HT-29 (cell line): ENCODE data around the gene GABBR2. TPM values are rescaled to one million over a fixed set of nuclear protein-coding genes. Genes with fewer than 3 reads are reported as not detected.

Experiments used
- DNase-seq: peaks from one replicate; pipeline ENCODE4 v3.0.0-alpha.2; 2015; ENCODE audit warnings: low spot score
- total RNA-seq: library from RNA; depleted of rRNA; stranded (reverse); fragments of >200 nt; shearing (Covaris generic); gene quantifications from 2 replicates; pipeline ENCODE4 v1.2.3, GENCODE V29; 2014

GABBR2 gene
- total RNA-seq, 1 experiment from 2014 or later: not detected

DNA sequence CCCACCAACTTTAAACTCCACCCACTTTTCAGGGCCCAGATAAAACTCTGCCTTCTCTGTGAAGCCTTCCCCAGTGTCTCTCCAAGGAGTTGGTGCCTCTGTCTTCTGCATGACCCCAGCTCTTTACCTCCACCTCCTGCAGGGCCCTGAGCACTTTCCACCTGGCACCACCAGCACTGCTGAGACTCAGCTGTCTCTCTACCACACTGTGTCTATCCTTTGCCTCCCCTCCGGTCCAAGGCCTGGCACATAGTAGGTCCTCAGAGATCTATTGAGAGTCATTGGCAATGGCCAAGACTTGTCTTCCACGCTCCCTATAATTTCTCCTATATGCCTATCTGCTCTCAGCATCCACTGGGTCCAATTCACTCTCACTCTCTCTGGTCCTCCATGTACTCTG lies 12.9 kb upstream of the GABBR2 start:
- DNase-seq: no peak

DNA sequence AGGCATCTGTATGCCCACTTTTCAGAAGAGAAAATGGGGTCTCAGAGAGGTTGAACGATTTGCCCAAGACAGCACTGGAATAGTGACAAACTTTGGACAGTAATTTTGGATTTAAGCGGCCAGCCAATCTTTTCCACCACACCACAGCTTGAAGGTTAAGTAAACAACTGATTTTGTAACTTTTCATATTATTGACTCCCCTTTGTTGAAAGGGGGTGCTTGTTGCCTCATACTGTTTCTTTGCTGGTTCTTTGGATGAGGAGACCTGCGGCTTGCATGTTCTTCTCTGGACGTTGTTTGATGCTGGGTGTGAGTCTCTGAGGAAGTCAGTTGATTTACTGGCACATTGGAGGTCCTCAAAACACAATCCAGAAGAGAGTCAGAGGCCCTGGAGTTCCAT lies 11.7 kb upstream of the GABBR2 start:
- no peak for DNase-seq

GRCh38 chr9:98719055-98719454 lies 10.3 kb upstream of the GABBR2 start:
- no peak for DNase-seq

GRCh38 chr9:98714833-98715232 lies 6.1 kb upstream of the GABBR2 start:
- no peak for DNase-seq

DNA sequence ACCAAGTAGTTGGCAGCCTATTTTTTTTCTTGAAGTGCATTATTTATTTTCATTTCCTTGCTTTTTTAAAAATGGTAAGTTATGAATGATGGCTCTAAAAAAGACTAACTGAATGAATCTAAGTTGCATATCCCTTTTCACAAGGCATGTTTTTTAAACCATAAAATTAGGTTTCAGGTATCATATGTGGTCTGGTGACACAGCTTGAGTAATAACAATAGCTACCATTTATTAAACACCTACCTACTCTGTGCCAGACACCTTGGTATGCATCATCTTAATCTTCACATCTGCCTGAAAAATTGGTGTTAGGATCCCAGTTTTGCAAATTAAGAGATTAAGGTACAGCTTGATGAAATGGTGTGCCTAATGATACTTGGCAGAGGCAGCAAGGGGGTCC lies 4.3 kb upstream of the GABBR2 start:
- no peak for DNase-seq

GRCh38 chr9:98709968-98710965 lies 1.5 kb upstream of the GABBR2 start:
- peak; percentile 40 for DNase-seq

DNA sequence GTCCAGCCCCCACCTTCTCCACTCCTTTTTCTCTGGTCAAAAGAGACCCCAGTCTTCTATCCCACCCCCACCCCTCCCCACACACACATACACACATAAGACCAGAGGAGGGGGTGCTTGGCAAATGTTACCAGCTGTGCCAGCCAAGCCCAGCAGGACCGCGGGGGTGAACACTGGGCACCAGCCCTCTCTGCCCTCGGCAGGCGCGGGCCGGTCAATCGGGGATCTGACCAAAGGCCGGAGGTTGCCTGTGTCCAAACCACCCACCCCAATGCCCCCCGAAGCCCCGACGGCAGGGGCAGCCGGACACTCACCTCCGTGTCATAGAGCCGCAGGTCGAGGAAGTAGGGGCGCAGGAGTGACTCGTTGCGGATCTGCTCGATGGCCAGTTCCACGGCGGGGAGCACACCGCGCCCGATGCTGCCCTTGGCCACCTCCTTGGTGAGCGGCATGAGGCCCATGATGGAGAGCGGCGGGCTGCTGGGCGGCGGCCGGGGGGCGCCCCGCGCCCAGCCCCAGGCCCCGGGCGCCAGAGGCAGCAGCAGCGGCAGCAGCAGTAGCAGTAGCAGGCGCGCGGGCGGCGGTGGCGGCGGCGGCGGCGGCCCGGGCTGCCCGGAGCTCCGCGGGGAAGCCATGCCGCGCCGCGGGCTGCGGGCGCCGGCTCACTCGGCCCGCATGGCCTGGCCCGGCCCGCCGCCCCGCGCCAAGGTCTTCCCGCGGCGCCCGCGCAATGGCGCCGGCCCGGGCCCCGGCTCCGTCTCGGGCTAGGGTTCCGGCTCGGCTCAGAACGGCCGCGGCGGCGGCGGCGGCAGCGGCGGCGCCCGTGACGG lies 417 bp downstream of the GABBR2 start:
- no peak for DNase-seq

DNA sequence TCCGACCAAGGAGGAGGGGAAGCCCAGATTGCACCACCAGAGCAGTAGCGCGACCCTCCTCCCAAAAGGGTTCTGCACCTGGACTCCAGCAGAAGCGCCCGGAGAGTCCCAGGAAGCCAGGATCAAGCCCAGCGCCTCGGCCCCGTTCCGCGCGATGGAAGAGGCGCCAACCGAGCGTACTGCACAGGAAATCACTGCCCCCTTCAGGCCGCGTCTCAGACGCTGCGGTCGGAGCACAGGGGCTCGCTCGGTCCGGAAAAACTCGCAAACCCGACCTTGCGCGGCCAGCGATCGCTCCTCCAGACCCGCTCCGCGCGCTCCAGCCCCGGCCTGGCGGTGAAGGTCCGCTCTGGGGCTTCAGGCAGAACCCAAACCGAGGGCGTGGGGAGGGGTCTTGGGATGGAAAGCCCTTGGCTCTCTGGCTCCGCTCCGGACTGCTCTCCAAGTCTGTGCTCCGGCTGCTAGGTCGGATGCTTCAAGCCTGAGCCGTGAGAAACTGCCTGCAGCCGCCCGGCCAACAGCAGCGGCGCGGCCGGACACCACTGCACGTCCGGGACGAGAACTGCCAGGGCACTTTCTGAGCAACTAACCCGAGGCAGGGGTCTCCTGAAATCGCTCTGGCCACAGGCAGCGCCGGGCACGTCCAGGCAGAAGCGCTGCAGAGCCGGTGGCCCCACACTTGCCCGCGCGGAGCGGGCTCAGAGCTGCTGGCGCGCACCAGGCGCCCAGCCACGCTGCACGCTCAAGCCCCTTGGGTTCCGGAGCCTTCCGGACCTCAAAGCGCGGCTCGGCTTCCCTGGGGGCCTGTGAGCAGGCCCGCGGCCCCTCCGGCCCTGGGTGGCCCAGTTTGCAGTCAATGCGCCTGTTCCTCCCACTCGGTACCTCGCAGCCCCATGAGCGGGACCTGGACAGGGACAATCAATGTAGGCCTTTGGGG lies 1.3 kb downstream of the GABBR2 start:
- DNase-seq: no peak

DNA sequence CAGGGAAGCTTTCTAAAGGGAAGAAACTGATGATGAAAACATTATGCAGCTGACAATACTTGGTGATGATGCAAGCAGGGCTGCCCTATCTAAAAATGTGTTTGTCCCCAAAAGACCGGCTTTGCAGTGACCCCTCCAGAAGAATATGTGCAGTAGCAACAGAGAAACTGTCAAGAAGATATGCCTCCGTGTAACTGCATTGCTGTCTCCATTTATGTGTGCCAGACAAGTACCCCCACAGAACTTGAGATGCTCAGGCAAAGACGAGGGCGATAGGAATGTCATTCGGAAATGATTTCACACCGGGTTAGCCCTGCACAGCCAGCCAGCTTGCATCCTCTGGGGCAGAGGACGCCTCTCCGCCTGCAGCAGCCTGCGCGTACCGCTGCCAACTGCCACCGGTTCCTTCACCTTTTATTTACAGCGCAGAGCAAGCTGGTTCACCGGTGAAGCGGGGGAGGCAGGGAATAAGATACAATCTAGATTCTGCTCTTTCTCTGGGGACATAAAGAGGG lies 2.0 kb downstream of the GABBR2 start:
- DNase-seq: no peak

GRCh38 chr9:98702835-98703380 lies 5.8 kb downstream of the GABBR2 start:
- DNase-seq: no peak

DNA sequence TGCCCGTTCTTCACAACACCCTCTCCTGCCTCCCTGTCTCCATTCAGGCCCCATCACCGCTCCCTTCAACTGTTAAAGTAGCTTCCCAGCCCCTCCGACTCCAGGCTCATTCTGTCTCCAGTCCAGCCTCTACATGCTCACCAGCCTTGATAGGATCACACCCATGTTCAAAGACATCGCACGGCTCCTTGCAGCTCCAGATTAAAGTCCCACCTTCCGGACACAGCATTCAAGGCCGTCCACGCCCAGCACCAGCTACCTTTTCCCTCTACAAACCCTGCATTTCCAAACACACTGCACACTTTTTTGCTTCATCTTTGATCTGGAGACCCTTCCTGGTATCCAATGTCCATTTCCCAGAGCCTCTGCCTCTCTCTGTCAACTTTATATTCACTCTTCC lies 6.4 kb downstream of the GABBR2 start:
- DNase-seq: no peak

- DNase-seq: peak; percentile 15
Observed at GRCh38 chr9:98701576-98701975, 7.2 kb downstream of the GABBR2 start.

DNA sequence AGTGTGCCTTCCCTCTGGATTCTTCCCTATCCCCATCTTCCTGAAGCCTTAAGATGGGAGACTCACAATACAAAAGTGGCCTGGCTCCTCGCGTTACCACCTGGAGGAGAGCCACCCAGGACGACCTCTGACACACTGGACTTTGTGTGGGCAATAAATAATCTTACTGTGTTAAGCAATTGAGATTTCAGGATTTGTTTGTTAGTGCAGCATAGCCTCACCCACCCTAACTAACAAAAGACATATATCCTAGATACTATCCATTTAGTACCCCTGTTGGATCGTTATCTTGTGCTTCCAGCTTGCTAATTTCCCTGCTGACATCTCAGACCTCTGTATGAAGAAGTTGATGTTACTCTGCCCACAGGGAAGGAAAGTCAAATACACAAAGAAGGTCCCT lies 7.9 kb downstream of the GABBR2 start:
- DNase-seq: no peak

DNA sequence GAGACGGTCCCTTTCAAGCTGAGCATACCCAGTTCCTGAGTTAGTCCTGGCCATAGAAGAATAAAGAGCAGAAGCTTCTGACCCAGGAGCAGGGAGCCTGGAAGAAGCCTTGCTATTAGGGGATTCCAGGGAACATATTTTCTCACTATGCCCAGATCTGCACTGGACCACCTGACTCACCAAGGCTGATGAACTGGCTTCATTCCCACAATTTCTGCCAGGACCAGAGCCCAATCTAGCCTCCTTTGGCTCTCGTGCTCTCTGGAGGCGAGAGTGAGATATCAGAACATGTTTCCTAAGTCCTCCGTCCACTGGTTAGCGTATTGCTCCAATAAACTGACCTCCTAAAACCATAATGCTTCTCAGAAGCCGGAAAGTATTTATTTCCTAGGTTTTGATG lies 9.9 kb downstream of the GABBR2 start:
- DNase-seq: no peak

DNA sequence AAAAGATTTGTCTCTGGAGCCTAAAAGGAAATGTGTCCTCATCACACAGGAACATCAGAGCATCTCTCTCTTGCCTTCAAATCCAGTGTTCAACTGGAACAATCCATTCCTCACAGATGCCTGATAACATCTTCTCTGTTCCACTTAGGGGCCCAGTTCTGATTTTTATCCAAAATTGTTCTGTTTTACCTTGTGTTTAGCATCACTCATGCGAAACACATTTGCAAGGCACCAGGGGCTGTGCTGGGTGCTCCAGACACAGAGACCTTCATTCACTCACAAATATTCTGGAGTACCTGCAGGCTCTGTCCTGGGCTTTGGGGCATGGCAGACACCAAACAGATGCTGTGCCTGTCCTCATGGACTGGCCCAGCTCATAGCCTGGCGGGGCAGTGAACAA lies 13.8 kb downstream of the GABBR2 start:
- DNase-seq: no peak

DNA sequence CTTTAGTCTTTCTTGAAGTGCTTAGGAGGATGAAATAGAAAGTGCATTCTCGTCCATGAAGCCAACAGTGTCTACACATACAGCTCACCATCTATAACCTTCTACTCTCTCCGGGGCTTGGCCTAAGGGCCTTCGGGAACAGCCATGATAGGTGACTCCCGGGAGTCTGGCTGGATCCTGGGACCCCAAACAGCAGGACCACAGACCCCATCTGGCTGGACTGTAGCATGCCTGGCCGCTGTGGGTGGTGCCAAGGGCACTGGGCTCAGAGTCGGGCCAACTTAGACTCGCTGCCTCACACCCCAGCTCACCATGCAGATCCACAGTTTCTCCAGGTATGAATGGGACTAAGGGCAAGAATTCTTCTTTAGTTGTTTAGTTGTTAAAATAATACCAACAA lies 16.3 kb downstream of the GABBR2 start:
- DNase-seq: no peak

DNA sequence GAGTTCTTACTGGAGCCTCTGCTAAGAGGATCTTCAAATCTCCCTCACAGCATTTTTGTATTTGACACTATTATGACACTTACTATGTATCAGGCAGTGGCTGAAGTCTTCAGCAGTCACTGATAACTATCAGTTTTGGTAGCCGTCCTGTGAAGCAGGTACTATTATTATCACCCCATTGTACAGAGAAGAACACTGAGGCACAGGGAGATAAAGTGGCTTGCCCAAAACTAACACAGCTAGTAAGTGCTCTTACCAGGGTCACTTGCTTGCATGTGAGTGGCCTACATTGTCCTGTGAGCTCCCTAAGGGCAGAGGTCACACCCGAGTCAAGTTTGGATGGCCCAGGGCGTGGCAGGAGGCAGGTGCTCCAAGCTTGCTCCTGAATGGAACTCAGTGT lies 16.8 kb downstream of the GABBR2 start:
- no peak for DNase-seq

DNA sequence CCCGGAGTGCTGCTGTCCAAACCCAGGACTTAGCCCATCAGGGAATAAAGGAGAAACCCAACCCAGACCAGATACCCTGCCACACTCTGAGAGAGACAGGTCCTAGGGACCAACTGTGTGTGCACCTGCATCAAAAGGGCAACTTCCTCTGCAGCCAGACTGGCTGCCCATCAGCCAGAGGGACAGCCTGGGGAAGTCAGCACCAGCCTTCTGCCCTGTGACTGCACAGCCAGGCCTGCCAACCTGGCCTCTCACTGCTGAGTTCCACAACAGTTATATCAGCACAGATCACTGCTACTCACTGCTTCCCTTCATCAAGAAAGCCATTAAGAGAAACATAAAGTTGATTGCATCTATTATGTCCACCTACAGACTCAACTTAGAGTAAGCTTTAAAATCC lies 18.0 kb downstream of the GABBR2 start:
- DNase-seq: no peak

GRCh38 chr9:98688710-98689495 lies 19.8 kb downstream of the GABBR2 start:
- no peak for DNase-seq

GRCh38 chr9:98687911-98688310 lies 20.8 kb downstream of the GABBR2 start:
- no peak for DNase-seq
